H9 (cell line): Measurements from ENCODE around the gene ELMO2. TPM values are rescaled to one million over a fixed set of nuclear protein-coding genes. Genes with fewer than 3 reads are reported as not detected.

ENCODE experiments used
- DNase-seq: peaks from one replicate; pipeline ENCODE4 v3.0.0-alpha.2; 2017
- H2AFZ ChIP-seq: one replicate; pipeline ENCODE4 v1.6.1; 2013; ENCODE audit warnings: mild to moderate bottlenecking, low read length, control low read depth, moderate library complexity
- H2AK5ac ChIP-seq: 2 replicates; pipeline ENCODE4 v1.6.1; 2013; ENCODE audit warnings: low read length, control low read depth, mixed read lengths; ENCODE audit not compliant: insufficient read length
- H2BK120ac ChIP-seq: one replicate; pipeline ENCODE4 v1.6.1; 2013; ENCODE audit warnings: low read depth, mild to moderate bottlenecking, low read length, control low read depth, inconsistent platforms; ENCODE audit not compliant: poor library complexity, severe bottlenecking
- H2BK12ac ChIP-seq: 2 replicates; pipeline ENCODE4 v1.6.1; 2013; ENCODE audit warnings: low read length, control low read depth, mixed read lengths, low read depth; ENCODE audit not compliant: insufficient read length
- H2BK15ac ChIP-seq: 2 replicates; pipeline ENCODE4 v1.6.1; 2013; ENCODE audit warnings: low read depth, low read length, control low read depth
- H2BK20ac ChIP-seq: one replicate; pipeline ENCODE4 v1.6.1; 2013; ENCODE audit warnings: low read depth, mild to moderate bottlenecking, low read length, control low read depth, inconsistent platforms; ENCODE audit not compliant: poor library complexity, severe bottlenecking
- H2BK5ac ChIP-seq: 2 replicates; pipeline ENCODE4 v1.6.1; 2013; ENCODE audit warnings: low read length, control low read depth, mixed read lengths; ENCODE audit not compliant: insufficient read length
- H3K14ac ChIP-seq: 2 replicates; pipeline ENCODE4 v1.6.1; 2013; ENCODE audit warnings: low read length, control low read depth; ENCODE audit not compliant: insufficient read depth
- H3K18ac ChIP-seq: 2 replicates; pipeline ENCODE4 v1.6.1; 2013; ENCODE audit warnings: low read depth, mild to moderate bottlenecking, mixed read lengths, low read length, control low read depth; ENCODE audit not compliant: insufficient read length
- H3K23ac ChIP-seq: 2 replicates; pipeline ENCODE4 v1.6.1; 2013; ENCODE audit warnings: low read length, control low read depth, mixed read lengths, low read depth; ENCODE audit not compliant: insufficient read length
- H3K23me2 ChIP-seq: 2 replicates; pipeline ENCODE4 v1.6.1; 2013; ENCODE audit warnings: low read depth, mild to moderate bottlenecking, mixed read lengths, low read length, control low read depth; ENCODE audit not compliant: insufficient read length, poor library complexity, severe bottlenecking
- H3K27ac ChIP-seq: 2 replicates; pipeline ENCODE4 v1.5.1; 2013; ENCODE audit warnings: low read length, control low read depth, mixed read lengths, low read depth; ENCODE audit not compliant: insufficient read length
- H3K27me3 ChIP-seq: 2 replicates; pipeline ENCODE4 v1.6.1; 2013; ENCODE audit warnings: low read length, control low read depth, inconsistent platforms; ENCODE audit not compliant: insufficient read depth
- H3K4ac ChIP-seq: 2 replicates; pipeline ENCODE4 v1.6.1; 2013; ENCODE audit warnings: low read depth, mild to moderate bottlenecking, control low read depth, inconsistent platforms, low read length, moderate library complexity
- H3K4me1 ChIP-seq: 2 replicates; pipeline ENCODE4 v1.6.1; 2013; ENCODE audit warnings: low read length, control low read depth, inconsistent platforms; ENCODE audit not compliant: insufficient read depth
- H3K4me2 ChIP-seq: 2 replicates; pipeline ENCODE4 v1.6.1; 2013; ENCODE audit warnings: low read length, control low read depth, mixed read lengths; ENCODE audit not compliant: insufficient read length, insufficient read depth
- H3K56ac ChIP-seq: 2 replicates; pipeline ENCODE4 v1.6.1; 2013; ENCODE audit warnings: low read depth, mild to moderate bottlenecking, mixed read lengths, low read length, control low read depth; ENCODE audit not compliant: insufficient read length
- H3K79me1 ChIP-seq: 2 replicates; pipeline ENCODE4 v1.6.1; 2013; ENCODE audit warnings: low read depth, mild to moderate bottlenecking, moderate library complexity, low read length, control low read depth, inconsistent platforms; ENCODE audit not compliant: insufficient read depth, poor library complexity, severe bottlenecking
- H3K79me2 ChIP-seq: 2 replicates; pipeline ENCODE4 v1.6.1; 2013; ENCODE audit warnings: low read length, control low read depth, inconsistent platforms; ENCODE audit not compliant: insufficient read depth
- H3K9ac ChIP-seq: 2 replicates; pipeline ENCODE4 v1.6.1; 2013; ENCODE audit warnings: low read length, control low read depth, mixed read lengths; ENCODE audit not compliant: insufficient read length; ENCODE audit errors: extremely low read depth
- H3K9me3 ChIP-seq: one replicate; pipeline ENCODE4 v1.6.1; 2013; ENCODE audit warnings: low read depth, low read length, inconsistent platforms; ENCODE audit not compliant: control insufficient read depth
- H3T11ph ChIP-seq: one replicate; pipeline ENCODE4 v1.6.1; 2013; ENCODE audit warnings: mild to moderate bottlenecking, low read length, control low read depth, inconsistent platforms
- H4K20me1 ChIP-seq: one replicate; pipeline ENCODE4 v1.6.1; 2013; ENCODE audit not compliant: control insufficient read depth, insufficient read length, insufficient read depth
- H4K5ac ChIP-seq: 2 replicates; pipeline ENCODE4 v1.6.1; 2013; ENCODE audit warnings: low read depth, mild to moderate bottlenecking, mixed read lengths, low read length, control low read depth; ENCODE audit not compliant: insufficient read length
- H4K8ac ChIP-seq: replicated peaks from 2 replicates; pipeline ENCODE4 v1.6.1; 2013; ENCODE audit warnings: low read length, control low read depth, mixed read lengths, low read depth; ENCODE audit not compliant: insufficient read length
- H4K91ac ChIP-seq: 2 replicates; pipeline ENCODE4 v1.6.1; 2013; ENCODE audit warnings: low read depth, mild to moderate bottlenecking, moderate library complexity, mixed read lengths, low read length, control low read depth; ENCODE audit not compliant: insufficient read length
- H3K27ac Mint-ChIP-seq, 3 experiments: 2 replicates in 2 of 3; 3 replicates in 1 of 3; pipeline ENCODE4 v1.8.0; 2020 to 2021; ENCODE audit warnings: mixed read lengths in 3 of 3, mild to moderate bottlenecking in 1 of 3, moderate library complexity in 1 of 3
- H3K27me3 Mint-ChIP-seq: 2 replicates; pipeline ENCODE4 v1.8.0; 2021; ENCODE audit warnings: low read depth, mild to moderate bottlenecking, moderate library complexity, mixed read lengths
- H3K36me3 Mint-ChIP-seq, 3 experiments: 2 replicates in 2 of 3; 3 replicates in 1 of 3; pipeline ENCODE4 v1.8.0; 2020 to 2021; ENCODE audit warnings: low read depth in 3 of 3, mixed read lengths in 3 of 3; ENCODE audit not compliant: insufficient read depth in 1 of 3
- H3K4me1 Mint-ChIP-seq, 2 experiments: 2 replicates each; pipeline ENCODE4 v1.8.0; 2020; ENCODE audit warnings: mixed read lengths in 2 of 2
- H3K4me3 Mint-ChIP-seq, 2 experiments: 2 replicates in 1 of 2; 3 replicates in 1 of 2; pipeline ENCODE4 v1.8.0; 2020 to 2021; ENCODE audit warnings: mild to moderate bottlenecking in 2 of 2, mixed read lengths in 2 of 2, moderate library complexity in 1 of 2
- H3K9me3 Mint-ChIP-seq, 2 experiments: 2 replicates in 1 of 2; 3 replicates in 1 of 2; pipeline ENCODE4 v1.8.0; 2020; ENCODE audit warnings: mild to moderate bottlenecking in 2 of 2, mixed read lengths in 2 of 2, moderate library complexity in 1 of 2
- WGBS: extraction: QIAGEN DNeasy Blood & Tissue Kit; methylation state at CpG from one replicate; pipeline ENCODE4 v1.1.7; 2013; ENCODE audit warnings: missing lambda C conversion rate, low lambda C conversion rate, mixed read lengths; ENCODE audit not compliant: insufficient read length; ENCODE audit errors: extremely low coverage; 5-methylcytosine and 5-hydroxymethylcytosine counted together
- total RNA-seq: library from RNA; stranded (reverse); gene quantifications from 2 replicates; pipeline ENCODE4 v1.2.1, GENCODE V29; 2021
- TF ChIP-seq, protein P1 (sequence below): fragments of 200-600 bp; sonication (generic); conservative IDR thresholded peaks from 3 replicates; pipeline ENCODE4 v1.8.0; 2021; ENCODE audit warnings: antibody characterized with exemption, mild to moderate bottlenecking

ELMO2 gene
- total RNA-seq, 1 experiment from 2014 or later = 32.5 TPM

DNA sequence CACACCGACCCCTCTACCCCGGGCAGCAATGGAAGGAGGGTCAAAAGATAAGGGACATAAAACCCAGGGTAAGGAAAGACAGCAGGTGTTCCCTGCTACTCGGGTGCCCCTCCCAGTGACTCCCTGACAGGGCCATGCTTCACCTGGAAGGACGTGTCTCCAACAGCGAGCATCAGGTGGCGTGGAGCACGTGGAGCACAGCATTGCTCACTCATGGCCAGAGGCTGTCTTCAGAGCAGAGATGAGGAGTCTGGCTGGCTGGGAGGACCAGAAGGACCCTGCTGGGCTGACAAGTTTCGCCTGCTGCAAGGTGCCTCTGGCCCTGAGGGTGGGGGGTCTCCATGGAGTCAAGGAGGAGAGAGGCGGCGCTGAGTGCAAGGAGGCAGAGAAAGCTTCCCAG, 82.9 kb downstream of the ELMO2 start:
- Histone ChIP-seq H3K9ac (no peak overlapping the region), H3T11ph (no peak overlapping the region), H2BK120ac (no peak overlapping the region), H3K23ac (no peak overlapping the region), H4K91ac (no peak overlapping the region), H3K27ac (no peak overlapping the region), H3K14ac (no peak overlapping the region), H3K27me3 (no peaks in the 10 kb centered on the region; the same call in 1 of the 2 replicates), H3K9me3 (no peaks in the 10 kb centered on the region), H3K56ac (no peak overlapping the region), H4K8ac (no peak overlapping the region), H3K23me2 (no peaks in the 10 kb centered on the region), H2BK15ac (no peak overlapping the region), H2AFZ (no peak overlapping the region), H3K4me1 (no peaks in the 10 kb centered on the region), H3K79me2 (no peaks in the 10 kb centered on the region), H3K18ac (no peak overlapping the region), H2BK12ac (no peak overlapping the region), H4K20me1 (no peaks in the 10 kb centered on the region), H4K5ac (no peak overlapping the region), H2BK20ac (no peak overlapping the region), H3K79me1 (no peaks in the 10 kb centered on the region), H2AK5ac (no peak overlapping the region), H2BK5ac (no peak overlapping the region), H3K4me2 (no peak overlapping the region), H3K4ac (no peak overlapping the region)
- no peak for DNase-seq
- Mint-ChIP-seq H3K4me3 (no peak overlapping the region), H3K4me1 (peaks cover 0 to 9% of the 10 kb centered on the region in 2 experiments; a peak in 2 of 4 replicates), H3K27ac (no peak overlapping the region), H3K27me3 (peaks cover 27% of the 10 kb centered on the region), H3K36me3 (no peaks in the 10 kb centered on the region), H3K9me3 (no peaks in the 10 kb centered on the region; a peak in 1 of 5 replicates)
- TF ChIP-seq, protein P1, sequence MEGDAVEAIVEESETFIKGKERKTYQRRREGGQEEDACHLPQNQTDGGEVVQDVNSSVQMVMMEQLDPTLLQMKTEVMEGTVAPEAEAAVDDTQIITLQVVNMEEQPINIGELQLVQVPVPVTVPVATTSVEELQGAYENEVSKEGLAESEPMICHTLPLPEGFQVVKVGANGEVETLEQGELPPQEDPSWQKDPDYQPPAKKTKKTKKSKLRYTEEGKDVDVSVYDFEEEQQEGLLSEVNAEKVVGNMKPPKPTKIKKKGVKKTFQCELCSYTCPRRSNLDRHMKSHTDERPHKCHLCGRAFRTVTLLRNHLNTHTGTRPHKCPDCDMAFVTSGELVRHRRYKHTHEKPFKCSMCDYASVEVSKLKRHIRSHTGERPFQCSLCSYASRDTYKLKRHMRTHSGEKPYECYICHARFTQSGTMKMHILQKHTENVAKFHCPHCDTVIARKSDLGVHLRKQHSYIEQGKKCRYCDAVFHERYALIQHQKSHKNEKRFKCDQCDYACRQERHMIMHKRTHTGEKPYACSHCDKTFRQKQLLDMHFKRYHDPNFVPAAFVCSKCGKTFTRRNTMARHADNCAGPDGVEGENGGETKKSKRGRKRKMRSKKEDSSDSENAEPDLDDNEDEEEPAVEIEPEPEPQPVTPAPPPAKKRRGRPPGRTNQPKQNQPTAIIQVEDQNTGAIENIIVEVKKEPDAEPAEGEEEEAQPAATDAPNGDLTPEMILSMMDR = no peak
- WGBS = no CpG with 5 or more reads among the region's 10 CpGs
